AML-193 (cell line): ENCODE measurements around the gene DMGDH.

Source experiments
- DNase-seq, 2 experiments: peaks; one replicate each; lab custom pipeline; 2025; lab: John Stamatoyannopoulos, UW

The DMGDH gene

GRCh38 chr5:78974601-78975000 lies 94.9 kb downstream of the DMGDH start:
- no peak for DNase-seq

DNA sequence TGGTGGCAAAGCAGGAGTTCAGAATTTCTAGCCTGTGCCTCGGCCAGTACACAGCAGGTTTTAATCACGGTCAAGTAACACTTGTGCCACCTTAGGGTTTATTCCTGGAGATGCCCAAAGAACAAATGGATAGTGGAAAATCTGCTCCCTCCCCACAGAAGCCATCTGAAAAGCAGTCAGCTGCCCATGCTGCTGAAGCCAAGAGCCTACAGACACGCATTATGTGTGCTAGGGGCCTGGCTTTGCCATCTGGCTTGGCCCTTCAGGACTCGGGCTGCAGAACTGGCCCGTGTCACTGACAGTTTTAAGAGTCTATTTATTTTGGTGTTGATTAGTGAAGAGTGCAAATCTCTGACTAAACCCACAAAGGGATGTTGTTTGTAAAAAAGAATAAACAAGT lies 95.5 kb downstream of the DMGDH start:
- DNase-seq = no peak

DNA sequence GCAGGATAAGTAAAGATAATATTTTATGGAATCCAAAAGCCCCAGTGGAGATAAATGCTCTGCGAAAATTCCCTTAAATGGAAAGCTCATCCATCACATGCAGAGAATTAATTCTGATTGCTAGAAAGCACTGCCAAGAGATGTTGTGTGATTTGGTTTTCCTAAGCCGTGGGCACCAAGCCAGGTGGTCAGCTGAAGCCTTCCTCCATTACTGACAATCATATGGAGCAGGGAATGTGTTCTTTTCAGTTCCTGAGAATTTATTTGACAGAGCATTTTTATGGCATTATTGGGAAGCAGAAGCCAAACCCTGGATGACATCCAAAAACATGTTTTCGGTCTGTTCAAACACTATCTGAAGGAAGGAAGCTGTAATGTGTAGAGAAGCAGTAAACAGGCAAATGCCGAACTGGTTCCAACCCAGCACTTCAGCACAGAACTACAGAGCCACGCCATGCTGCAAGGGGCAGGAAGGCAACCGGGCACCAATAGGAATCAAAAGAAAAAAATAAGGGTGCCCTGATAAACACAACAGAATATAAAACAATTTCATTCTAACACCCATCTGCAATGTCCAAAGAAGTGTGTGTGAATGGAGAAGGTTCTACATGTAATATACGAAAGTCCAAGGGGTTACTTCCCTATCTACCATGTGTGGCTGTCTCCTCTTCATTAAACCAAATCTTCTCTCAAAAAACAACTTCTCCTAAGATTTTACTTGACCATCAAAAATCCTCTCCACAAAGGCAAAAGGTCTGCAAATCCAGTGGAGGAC lies 96.6 kb downstream of the DMGDH start:
- DNase-seq = no peak

DNA sequence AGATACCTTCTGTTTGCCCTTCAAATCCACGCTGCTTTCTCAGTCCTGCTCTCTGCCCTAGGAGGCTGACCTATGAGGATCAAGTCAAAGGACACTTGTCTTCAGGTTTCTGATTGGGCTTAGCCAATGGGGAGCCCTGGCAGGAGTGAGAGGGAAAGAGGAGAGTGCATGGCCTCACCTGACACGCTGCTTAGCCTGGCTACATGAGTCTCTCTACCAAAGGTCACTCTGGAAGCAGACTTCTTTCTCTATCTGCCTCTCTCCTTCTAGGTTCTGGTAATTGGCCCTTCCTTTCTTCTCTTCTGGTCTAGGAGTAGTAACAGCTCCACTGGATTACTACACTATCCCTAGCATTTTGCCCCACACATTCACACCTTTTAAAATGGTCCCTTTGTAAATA lies 97.5 kb downstream of the DMGDH start:
- no peak for DNase-seq

DNA sequence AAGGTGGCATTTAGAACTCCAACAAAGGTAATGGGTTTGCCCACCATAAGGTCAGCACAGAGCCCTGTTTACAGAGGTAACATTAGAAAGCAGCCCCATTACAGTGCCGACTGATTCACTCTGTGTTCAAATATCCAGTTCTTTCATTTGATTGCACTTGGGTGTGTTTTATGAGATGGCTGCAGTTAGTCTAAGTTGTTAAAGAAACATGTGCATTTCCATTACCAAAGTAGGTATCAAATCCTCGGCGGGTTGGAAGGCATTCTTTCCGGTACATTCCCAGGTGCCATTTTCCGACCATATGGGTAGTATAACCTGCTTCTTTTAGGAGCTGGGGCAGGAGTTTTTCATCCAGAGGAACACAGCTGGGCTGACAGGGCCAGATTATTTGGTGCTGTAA lies 100.7 kb downstream of the DMGDH start:
- no peak for DNase-seq

GRCh38 chr5:78964889-78965288 lies 104.6 kb downstream of the DMGDH start:
- DNase-seq = peak; percentile 56 to 58

DNA sequence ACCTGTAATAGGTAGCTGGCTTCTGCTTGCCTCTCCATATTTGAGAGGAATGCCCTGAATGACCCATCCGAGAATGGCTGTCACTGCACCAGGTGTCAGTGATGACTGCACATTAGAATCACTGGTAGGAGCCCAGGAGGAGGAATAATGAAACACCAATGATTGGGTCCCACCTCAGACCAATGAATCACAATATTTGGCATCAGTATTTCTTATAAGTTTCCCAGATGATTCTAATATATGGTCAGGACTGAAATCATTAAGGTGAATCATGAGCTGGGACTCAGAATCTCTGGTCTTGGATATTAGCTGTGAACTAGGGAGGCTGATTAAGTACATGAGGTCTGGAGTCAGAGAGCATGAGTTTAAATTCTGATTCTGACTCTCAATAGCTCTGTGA lies 107.7 kb downstream of the DMGDH start:
- no peak for DNase-seq

- no peak for DNase-seq
These were observed 109.7 kb downstream of the DMGDH start for GRCh38 chr5:78959767-78960166.

DNA sequence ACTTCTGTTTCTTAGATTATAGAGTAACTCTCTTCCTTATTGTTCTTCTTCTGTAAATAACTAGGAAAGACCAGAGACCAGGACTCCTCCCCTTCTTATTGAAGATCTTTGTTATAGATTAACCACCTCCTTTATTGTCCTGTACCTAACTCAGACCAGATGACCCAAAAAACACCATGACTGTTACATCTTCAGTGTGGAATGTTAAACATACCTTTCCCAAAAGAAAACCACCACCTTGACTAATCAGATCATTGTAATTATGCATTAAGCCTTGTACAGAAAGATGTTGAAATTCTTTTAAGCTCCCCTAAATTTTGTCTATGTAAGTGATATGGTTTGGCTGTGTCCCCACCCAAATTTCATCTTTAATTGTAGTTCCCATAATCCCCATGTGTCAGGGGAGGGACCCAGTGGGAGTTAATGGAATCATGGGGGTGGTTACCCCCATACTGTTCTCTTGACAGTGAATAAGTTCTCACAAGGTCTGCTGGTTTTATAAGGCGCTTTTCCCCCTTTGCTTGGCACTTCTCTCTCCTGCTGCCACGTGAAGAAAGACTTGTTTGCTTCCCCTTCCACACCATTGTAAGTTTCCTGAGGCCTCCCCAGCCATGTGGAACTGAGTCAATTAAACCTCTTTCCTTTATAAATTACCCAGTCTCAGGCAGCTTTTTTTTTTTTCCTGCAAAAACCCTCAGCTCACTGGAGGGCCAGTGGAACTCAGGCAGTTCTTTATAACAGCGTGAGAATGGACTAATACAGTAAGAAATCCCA lies 110.6 kb downstream of the DMGDH start:
- no peak for DNase-seq

- no peak for DNase-seq
These were observed 112.6 kb downstream of the DMGDH start for GRCh38 chr5:78956901-78957300.

GRCh38 chr5:78953092-78953800 lies 116.2 kb downstream of the DMGDH start:
- DNase-seq = no peak
